ENCODE data around the gene HAUS3. TPM values are rescaled to one million over a fixed set of nuclear protein-coding genes. Genes with fewer than 3 reads are reported as not detected.
A peak's percentile ranks its signal among the peaks of the same experiment; 100 is the strongest.

HAUS3 gene
- 25.7 and 27.0 TPM in 2 replicates for total RNA-seq (2013; cell fraction: nucleolus; rRNA removed)
- total RNA-seq (2014; rRNA removed) (9.5 and 10.9 TPM in 2 replicates), total RNA-seq (2014; rRNA removed; fragmentation: Illumina TruSeq; extraction: Trizol) (12.7 TPM in 2 replicates), total RNA-seq (2021) (13.2 and 13.5 TPM in 2 replicates), polyA plus RNA-seq (2011; rRNA removed) (11.4 and 23.9 TPM in 2 replicates), polyA plus RNA-seq (2014; fragmentation: Illumina TruSeq; extraction: Trizol) (13.9 and 19.8 TPM in 2 replicates), polyA plus RNA-seq (2014; fragmentation: Nextera tagmentation; extraction: Ambion mirVana) (1 to 10 TPM; 4.2 to 7.3 TPM), polyA plus RNA-seq (2014; rRNA removed) (10.0 and 11.8 TPM in 2 replicates), polyA plus RNA-seq (2016; fragmentation: Nextera tagmentation; extraction: Ambion mirVana) (10 to 100 TPM; 20.2 to 23.9 TPM), polyA minus RNA-seq (2011; rRNA and poly(A)+ RNA removed) (3.5 and 3.6 TPM in 2 replicates), Bru-seq, nascent RNA (percentile 86 among the genes with signal in this experiment), BruChase-seq, experiment 1, labeled RNA remaining after a 6-hour chase (percentile 89 among the genes with signal in this experiment), BruChase-seq, experiment 2, labeled RNA remaining after a 2-hour chase (percentile 96 among the genes with signal in this experiment)
- 7.7 TPM for polyA plus RNA-seq (2011; ENCODE audit: low read depth)
- polyA plus RNA-seq (2011; cell fraction: cytosol; rRNA removed) = 4.5 TPM in 2 replicates
- polyA plus RNA-seq (2011; cell fraction: nucleus; rRNA removed) = 11.0 and 11.2 TPM in 2 replicates
- polyA plus RNA-seq (2012) = 11.3 and 14.1 TPM in 2 replicates
- 2.9 and 4.3 TPM in 2 replicates for polyA minus RNA-seq (2011; cell fraction: cytosol; rRNA and poly(A)+ RNA removed)
- 5.6 and 9.9 TPM in 2 replicates for polyA minus RNA-seq (2011; cell fraction: nucleus; rRNA and poly(A)+ RNA removed)
- long read RNA-seq, experiment 1, partial matches to known transcripts = 5 of 10 reads
- long read RNA-seq, experiment 1, other reads (novel, unspliced or antisense) = 4 of 10 reads
- long read RNA-seq, experiment 2, full-length matches to known transcripts = 64 of 94 reads
- long read RNA-seq, experiment 2, partial matches to known transcripts = 17 of 94 reads
- long read RNA-seq, experiment 2, other reads (novel, unspliced or antisense) = 13 of 94 reads

- SMC1A ChIA-PET (ENCODE audit: uncharacterized antibody, unreplicated experiment) = interaction anchor here (1.3 to 5.0 kb wide), 5 partner anchors 10 to 227 kb away, joined by 5 to 43 read pairs (median 9); partner anchors contain the start of gene RNF4
- in situ Hi-C loops (cut with MboI) = no loop called here
- TF ChIP-seq MTA3 (IDR thresholded peaks at IDR 0.05; ENCODE audit: borderline replicate concordance, low read length) (no peak), CREM (IDR thresholded peaks at IDR 0.05; ENCODE audit: low read depth) (0 out of 2 replicates have a peak, but pooled peaks have one; percentile 7), ATF2 (IDR thresholded peaks at IDR 0.05; ENCODE audit: low read length) (no peak), NR2C2 (IDR thresholded peaks at IDR 0.05; ENCODE audit: borderline replicate concordance, control insufficient read depth, insufficient read length, low read depth) (no peak), JUNB (IDR thresholded peaks at IDR 0.05) (no peak), YY1 (IDR thresholded peaks at IDR 0.05; ENCODE audit: low read depth, low read length) (peak; percentile 40; the same call in 1 of the 2 replicates), MYC (IDR thresholded peaks at IDR 0.05; ENCODE audit: insufficient read depth, insufficient read length, insufficient replicate concordance, low read length, severe bottlenecking) (no peak), POLR2AphosphoS2 (IDR thresholded peaks at IDR 0.05; ENCODE audit: low read depth, low read length) (peak; percentile 55; the same call in 1 of the 2 replicates), PRDM15 (CRISPR knock-in tag; IDR thresholded peaks at IDR 0.05) (no peak)
Measured at GRCh38 chr4:2241410-2242353, at the start of gene HAUS3, which contains the start of gene POLN. HAUS3 (minus strand) TSS chr4:2242121; CDS start chr4:2240946, 1,175 bp downstream. POLN (minus strand) TSS chr4:2242121; CDS start chr4:2229231, 12,890 bp downstream.

More at GRCh38 chr4:2241410-2242353, at the start of gene HAUS3, which contains the start of gene POLN:
- no peaks in the 10 kb centered on the region for H3K27me3 ChIP-seq (replicated peaks in 1 of 2; ENCODE audit: control insufficient read depth in 2 of 2, insufficient read depth in 2 of 2, low read length in 1 of 2)
- DNase-seq (ENCODE audit: low read depth, low spot score) = peak; percentile 94
- ChIA-PET RAD21 (ENCODE audit: unreplicated experiment) (interaction anchor here (0.6 to 2.7 kb wide), 8 partner anchors 9 to 227 kb away, joined by 3 to 9 read pairs (median 4); partner anchors contain the start of gene RNF4), POLR2A (interaction anchor here (0.6 to 2.2 kb wide), 6 partner anchors 9 to 545 kb away, joined by 3 to 9 read pairs (median 4); no protein-coding TSS in a partner anchor), CTCF (interaction anchor here (0.7 to 2.6 kb wide), 5 partner anchors 9 to 179 kb away, joined by 3 to 16 read pairs (median 4); no protein-coding TSS in a partner anchor)
- WGBS (ENCODE audit: insufficient coverage, insufficient replicate concordance, low lambda C conversion rate, missing lambda C conversion rate) = under 1% methylated on average over 77 of the region's 88 CpGs
- H3K4me1 ChIP-seq (ENCODE audit: control insufficient read depth, insufficient read depth, low read length) = peaks cover 6% of the 10 kb centered on the region; the same call in 1 of the 2 replicates
- peaks cover 50% of the 10 kb centered on the region for H3K79me2 ChIP-seq (ENCODE audit: control insufficient read depth, insufficient read depth, low read length)
- peak; percentile 95 for ATAC-seq
- peak within 1 kb of the TSS; percentile 70 for H3K27ac ChIP-seq (ENCODE audit: control insufficient read depth, insufficient read depth)
- no TSS peak for BruUV-seq (replicated peaks)
- H3K4me3 ChIP-seq = peak within 1 kb of the TSS; percentile 78
- FAIRE-seq = peak; percentile 86
- peak within 1 kb of the TSS; percentile 84 for H3K4me2 ChIP-seq (ENCODE audit: control insufficient read depth, insufficient read depth)
- peak within 1 kb of the TSS; percentile 90 for H3K9ac ChIP-seq (ENCODE audit: control insufficient read depth, insufficient read depth, low read length)
- H3K36me3 ChIP-seq (ENCODE audit: control insufficient read depth in 2 of 2, insufficient read depth in 2 of 2, low read length in 1 of 2) = no peaks in the 10 kb centered on the region
- H2AFZ ChIP-seq (ENCODE audit: control insufficient read depth, low read depth, low read length) = peak within 1 kb of the TSS; percentile 82
- intact Hi-C loops (cut with micrococcal nuclease; ENCODE audit: unreplicated experiment) = loop anchor here (1.0 to 5.0 kb wide), 4 partner anchors 21 to 226 kb away; partner anchors contain the start of genes MXD4 and RNF4
- no peaks in the 10 kb centered on the region for H4K20me1 ChIP-seq (ENCODE audit: control insufficient read depth, insufficient read depth)
- H3K9me3 ChIP-seq (replicated peaks; ENCODE audit: control insufficient read depth, insufficient read depth, low read length) = no peaks in the 10 kb centered on the region

All from GM12878 (cell line).